NCI-H82 treated with DMSO at 0.1 percent for 48 hours (cell line): ENCODE data around the gene AKR7A3.
"Not testable (repeated sequence)": the region's sequence is repeated elsewhere in the genome, so short reads cannot be mapped to it uniquely, and the experiment has no call there.

Source experiments
- DNase-seq: peaks from one replicate; lab custom pipeline; 2025; ENCODE audit not compliant: unreplicated experiment; lab: John Stamatoyannopoulos, UW

Gene AKR7A3

GRCh38 chr1:19288324-19289241 lies at the start of gene AKR7A3:
Gene AKR7A3, minus strand, starts transcription at chr1:19288770. Its CDS starts 61 bp downstream, at chr1:19288709.
- not testable (repeated sequence) for DNase-seq

GRCh38 chr1:19338323-19338762 lies 49.8 kb upstream of the AKR7A3 start:
- no peak for DNase-seq

- DNase-seq, result no peak
These were observed 48.7 kb upstream of the AKR7A3 start for GRCh38 chr1:19337289-19337688.

- no peak for DNase-seq
These were observed 48.0 kb upstream of the AKR7A3 start for GRCh38 chr1:19336543-19336942.

- DNase-seq, result no peak
These were observed 45.2 kb upstream of the AKR7A3 start for GRCh38 chr1:19333587-19334354.

- no peak for DNase-seq
These were observed 44.3 kb upstream of the AKR7A3 start for GRCh38 chr1:19332832-19333231.

GRCh38 chr1:19331262-19331878 lies 42.8 kb upstream of the AKR7A3 start:
- no peak for DNase-seq

GRCh38 chr1:19330449-19331135 lies 42.0 kb upstream of the AKR7A3 start:
- DNase-seq, result no peak

- DNase-seq, result no peak
These were observed 41.0 kb upstream of the AKR7A3 start for GRCh38 chr1:19329611-19330010.

GRCh38 chr1:19329188-19329587 lies 40.6 kb upstream of the AKR7A3 start:
- DNase-seq, result no peak

GRCh38 chr1:19328486-19328885 lies 39.9 kb upstream of the AKR7A3 start:
- DNase-seq, result no peak

GRCh38 chr1:19327736-19328135 lies 39.2 kb upstream of the AKR7A3 start:
- DNase-seq, result no peak

- DNase-seq, result no peak
These were observed 38.7 kb upstream of the AKR7A3 start for GRCh38 chr1:19327301-19327700.

- DNase-seq, result no peak
These were observed 38.1 kb upstream of the AKR7A3 start for GRCh38 chr1:19326748-19327065.

GRCh38 chr1:19325958-19326747 lies 37.6 kb upstream of the AKR7A3 start:
- no peak for DNase-seq

GRCh38 chr1:19325368-19325957 lies 36.9 kb upstream of the AKR7A3 start:
- DNase-seq, result no peak

GRCh38 chr1:19324665-19324990 lies 36.1 kb upstream of the AKR7A3 start:
- no peak for DNase-seq

- no peak for DNase-seq
These were observed 35.6 kb upstream of the AKR7A3 start for GRCh38 chr1:19323987-19324664.

GRCh38 chr1:19322481-19322880 lies 33.9 kb upstream of the AKR7A3 start:
- no peak for DNase-seq

- DNase-seq, result no peak
These were observed 32.5 kb upstream of the AKR7A3 start for GRCh38 chr1:19321071-19321470.
